Activated naive CD8-positive, alpha-beta T cell (primary cell): ENCODE measurements around the gene LMAN2L.
"Not testable (repeated sequence)": the region's sequence is repeated elsewhere in the genome, so short reads cannot be mapped to it uniquely, and the experiment has no call there.

Source experiments
- H3K27ac Mint-ChIP-seq: one replicate; pipeline ENCODE4 v1.8.0; 2021; ENCODE audit warnings: mixed read lengths
- H3K27me3 Mint-ChIP-seq: one replicate; pipeline ENCODE4 v1.8.0; 2021; ENCODE audit warnings: mixed read lengths
- H3K36me3 Mint-ChIP-seq: one replicate; pipeline ENCODE4 v1.8.0; 2021; ENCODE audit warnings: mixed read lengths
- H3K4me1 Mint-ChIP-seq: one replicate; pipeline ENCODE4 v1.8.0; 2021; ENCODE audit warnings: low read depth, mixed read lengths
- H3K4me3 Mint-ChIP-seq: one replicate; pipeline ENCODE4 v1.8.0; 2021; ENCODE audit warnings: mild to moderate bottlenecking, mixed read lengths
- H3K9me3 Mint-ChIP-seq: one replicate; pipeline ENCODE4 v1.8.0; 2021; ENCODE audit warnings: low read depth, mixed read lengths

LMAN2L gene

DNA sequence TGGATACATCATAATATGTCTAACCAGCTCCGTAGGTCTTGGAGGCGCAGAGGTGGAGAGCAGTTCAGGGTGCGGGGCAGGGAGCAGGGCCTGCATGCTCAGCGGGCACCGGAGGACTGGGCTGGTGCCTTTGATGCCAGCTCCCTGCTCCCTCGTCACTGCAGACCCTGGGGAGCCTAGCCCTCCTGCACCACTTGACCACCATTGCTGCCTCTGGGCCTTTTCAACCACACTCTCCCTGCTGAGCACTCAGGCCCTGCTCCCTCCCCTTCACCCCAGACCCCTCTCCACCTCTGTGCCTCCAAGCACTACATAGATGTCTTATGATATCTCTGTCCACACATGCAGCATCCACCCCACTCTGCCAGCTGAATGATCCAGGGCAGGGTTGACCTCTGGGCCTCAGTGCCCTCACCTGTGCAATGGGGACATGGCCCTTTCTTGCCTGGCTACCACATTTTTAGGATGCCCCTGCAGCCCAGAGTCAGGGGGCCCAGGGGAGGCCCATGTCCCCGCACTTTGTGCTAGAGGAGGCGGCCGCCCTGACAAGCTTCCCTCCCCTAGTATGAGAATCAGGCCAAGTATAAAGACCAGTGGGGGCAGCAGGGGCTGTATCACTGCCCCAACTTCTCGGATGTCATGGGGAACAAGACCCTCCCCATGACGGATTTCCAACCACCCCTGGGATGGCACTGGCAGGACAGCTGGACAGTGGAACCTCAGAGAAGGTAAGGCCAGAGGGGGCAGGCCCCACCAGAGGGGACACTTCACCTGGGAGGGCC, 51.0 kb downstream of the LMAN2L start:
- H3K9me3 Mint-ChIP-seq: no peaks in the 10 kb centered on the region
- no peaks in the 10 kb centered on the region for H3K4me1 Mint-ChIP-seq
- no peaks in the 10 kb centered on the region for H3K36me3 Mint-ChIP-seq
- H3K4me3 Mint-ChIP-seq: no peak overlapping the region
- no peaks in the 10 kb centered on the region for H3K27me3 Mint-ChIP-seq
- no peak overlapping the region for H3K27ac Mint-ChIP-seq

DNA sequence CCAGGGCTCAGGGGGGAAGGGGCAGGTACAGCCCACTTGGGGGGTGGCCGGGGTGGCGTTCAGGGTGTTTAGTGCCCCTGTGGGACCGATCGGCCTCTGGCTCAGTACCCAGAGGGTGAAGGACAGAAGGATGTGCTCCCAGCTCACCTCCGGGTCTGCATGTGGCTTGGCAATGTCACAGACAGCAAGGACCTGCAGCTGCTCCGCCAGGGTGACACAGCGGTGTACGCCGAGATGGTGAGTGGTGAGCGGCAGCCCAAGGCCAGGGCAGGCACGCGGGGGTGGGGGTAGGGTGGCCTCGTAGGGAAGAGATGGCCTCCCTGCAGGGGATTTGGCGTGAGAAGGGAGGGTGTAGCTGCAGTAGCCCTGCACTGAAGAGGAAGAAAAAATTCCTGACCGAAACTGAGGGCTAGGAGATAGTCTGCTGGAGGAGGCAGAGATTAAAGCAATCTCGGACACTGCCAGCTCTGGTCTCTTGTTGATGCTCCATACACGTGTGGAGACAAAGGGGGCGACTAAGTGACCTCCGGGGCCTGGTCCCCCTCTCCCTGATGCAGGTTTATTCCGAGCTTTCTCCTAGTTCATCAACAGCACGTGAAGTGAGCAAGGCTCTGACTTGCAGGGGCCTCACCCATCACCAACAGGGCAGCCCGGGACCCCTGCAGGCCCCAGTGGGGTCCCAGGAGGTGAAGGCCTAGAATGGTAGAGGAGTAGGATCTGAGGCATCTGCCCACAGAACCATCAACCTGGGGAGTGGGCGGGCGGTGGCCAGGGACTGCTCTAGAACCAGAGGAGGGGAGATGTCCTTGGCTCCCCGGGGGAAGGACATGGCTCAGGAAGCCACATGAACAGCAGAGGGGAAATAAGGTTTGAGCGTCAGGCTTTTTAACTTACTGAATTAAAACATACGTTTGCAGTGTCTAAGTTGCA, 51.9 kb downstream of the LMAN2L start:
- Mint-ChIP-seq H3K9me3 (no peaks in the 10 kb centered on the region), H3K4me1 (no peaks in the 10 kb centered on the region), H3K27ac (no peak overlapping the region), H3K4me3 (no peak overlapping the region), H3K27me3 (no peaks in the 10 kb centered on the region), H3K36me3 (no peaks in the 10 kb centered on the region)

DNA sequence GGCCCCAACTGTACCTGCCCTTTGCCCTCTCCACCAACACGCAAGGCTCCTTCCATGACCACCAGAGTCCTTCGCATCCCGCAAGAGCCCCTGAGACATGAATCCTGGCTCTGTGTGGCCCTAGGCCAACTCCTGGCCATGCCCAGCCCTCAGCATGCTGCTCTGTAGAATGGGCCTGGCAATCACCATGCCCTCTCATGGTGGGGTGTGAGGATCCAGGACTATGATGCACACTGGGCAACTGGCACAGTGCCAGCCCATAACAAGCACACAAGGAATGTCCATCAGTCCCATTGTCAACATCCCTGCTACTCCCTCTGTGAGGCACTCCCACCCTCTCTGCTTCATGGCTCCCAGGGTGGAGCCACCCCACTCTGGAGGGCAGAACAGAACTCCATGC, 52.6 kb downstream of the LMAN2L start:
- Mint-ChIP-seq H3K4me3 (no peak overlapping the region), H3K27me3 (no peaks in the 10 kb centered on the region), H3K4me1 (no peaks in the 10 kb centered on the region), H3K9me3 (no peaks in the 10 kb centered on the region), H3K27ac (no peak overlapping the region), H3K36me3 (no peaks in the 10 kb centered on the region)

DNA sequence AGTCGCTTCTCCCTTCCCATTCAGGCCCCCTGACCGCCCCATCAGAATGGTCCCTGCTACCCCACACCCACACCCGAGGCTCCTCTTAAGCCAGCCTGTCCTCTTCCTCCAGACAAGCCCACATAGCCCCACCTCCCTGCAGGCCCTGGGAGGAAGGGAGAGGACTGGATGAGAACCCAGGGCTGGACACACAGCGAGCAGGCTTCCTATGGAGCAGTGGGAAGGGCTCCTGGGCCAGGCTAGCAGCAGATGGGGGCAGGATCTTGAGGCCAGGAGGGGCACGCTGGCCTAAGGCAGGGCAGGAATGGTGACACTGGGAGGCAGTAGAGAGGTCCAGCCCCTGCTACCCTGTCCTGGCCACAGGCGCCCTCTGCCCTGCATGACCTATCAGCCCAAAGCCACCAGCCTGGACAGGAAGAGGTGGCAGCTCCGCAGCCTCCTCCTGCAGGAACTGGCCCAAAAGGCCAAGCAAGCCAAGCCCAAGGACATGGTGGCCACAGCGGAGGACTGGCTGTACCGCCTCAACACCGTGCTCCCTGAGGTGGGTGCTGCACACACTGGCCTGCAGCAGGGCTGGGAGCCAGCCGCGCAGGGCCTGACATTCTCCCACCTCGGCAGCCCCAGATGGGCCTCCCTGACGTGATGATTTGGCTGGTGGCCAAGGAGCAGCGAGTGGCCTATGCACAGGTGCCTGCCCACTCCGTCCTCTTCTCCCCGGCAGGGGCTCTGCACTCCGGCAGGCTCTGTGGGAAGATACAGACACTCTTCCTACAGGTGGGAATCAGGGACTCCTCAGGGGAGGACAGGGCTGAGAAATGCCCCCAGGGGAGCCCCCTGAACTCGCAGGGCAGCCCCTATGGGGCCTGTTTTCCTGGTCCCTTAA, 54.0 kb downstream of the LMAN2L start:
- no peaks in the 10 kb centered on the region for H3K36me3 Mint-ChIP-seq
- no peaks in the 10 kb centered on the region for H3K27me3 Mint-ChIP-seq
- H3K27ac Mint-ChIP-seq: no peak overlapping the region
- H3K4me1 Mint-ChIP-seq: no peaks in the 10 kb centered on the region
- no peaks in the 10 kb centered on the region for H3K9me3 Mint-ChIP-seq
- H3K4me3 Mint-ChIP-seq: no peak overlapping the region

DNA sequence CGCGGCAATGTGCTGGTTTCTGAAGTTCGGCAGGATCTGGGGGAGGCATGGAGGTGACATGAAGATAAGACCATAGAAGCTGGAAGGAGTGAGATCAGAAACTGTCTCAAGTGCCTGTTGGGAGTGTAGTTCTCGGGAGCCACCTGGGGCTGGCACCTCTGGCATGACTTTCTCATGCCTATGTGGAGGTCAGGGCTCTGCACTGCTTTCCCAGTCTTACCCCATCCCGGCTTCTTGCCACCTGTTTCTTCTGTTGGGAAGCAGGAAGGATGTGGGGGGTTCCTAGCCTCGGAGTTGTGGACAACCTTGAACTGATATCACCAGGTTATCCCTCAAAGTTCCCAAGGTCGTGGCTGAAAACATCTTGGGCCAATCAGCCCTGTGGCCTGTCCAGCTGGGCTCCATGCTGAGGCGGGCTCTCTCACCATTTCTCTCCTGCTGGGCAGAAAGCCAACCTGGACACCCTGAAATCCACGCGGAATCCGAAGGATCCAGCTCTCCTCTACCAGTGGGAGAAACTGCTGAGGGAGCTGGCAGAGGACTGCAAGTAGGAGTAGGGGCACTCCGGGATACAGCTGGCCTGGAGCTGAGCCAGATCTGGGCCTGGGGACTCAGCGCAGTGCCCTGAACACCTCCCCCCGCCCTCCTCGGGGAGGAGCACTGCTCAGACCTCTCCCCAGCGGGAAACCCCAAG, 54.8 kb downstream of the LMAN2L start:
- Mint-ChIP-seq H3K27ac (no peak overlapping the region), H3K4me3 (no peak overlapping the region), H3K4me1 (no peaks in the 10 kb centered on the region), H3K36me3 (no peaks in the 10 kb centered on the region), H3K9me3 (no peaks in the 10 kb centered on the region), H3K27me3 (no peaks in the 10 kb centered on the region)

DNA sequence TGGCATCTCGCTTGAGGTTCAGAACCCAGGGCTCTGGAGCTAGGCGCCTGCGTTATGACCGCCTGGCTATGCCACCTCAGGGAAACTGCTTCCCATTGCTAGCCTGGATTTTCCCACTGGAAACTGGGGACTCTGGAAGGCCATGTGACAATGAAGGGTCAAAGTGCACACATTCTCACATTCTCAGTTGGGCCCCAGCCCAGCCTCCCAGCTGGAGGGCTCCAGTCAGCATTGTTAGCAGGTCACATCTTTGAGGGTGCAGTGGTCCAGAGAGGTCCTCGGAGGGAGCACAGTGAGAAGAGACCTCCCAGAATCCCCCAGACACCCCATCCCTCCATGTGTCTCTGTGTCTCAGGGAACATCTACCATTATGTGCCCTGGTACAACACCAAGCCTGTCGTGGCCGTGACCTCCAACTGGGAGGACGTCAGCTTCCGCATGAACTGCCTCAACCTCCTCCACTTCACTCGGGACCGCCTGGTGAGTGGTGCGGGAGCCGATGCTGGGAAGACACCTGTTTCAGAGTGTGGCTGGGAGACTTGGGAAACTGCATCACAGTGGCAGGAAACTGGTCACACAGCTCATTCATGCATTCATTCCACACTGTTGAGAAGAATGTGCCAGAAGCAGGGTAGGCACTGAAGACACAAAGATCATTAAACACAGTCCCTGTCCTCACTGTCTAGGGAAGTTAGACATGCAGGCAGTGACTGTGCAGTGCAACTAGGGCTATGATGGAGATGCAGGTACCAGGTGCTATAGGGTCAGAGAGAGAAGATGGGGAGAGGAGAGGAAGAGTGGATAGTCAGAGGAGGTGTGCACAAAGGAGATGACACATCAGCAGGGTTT, 55.7 kb downstream of the LMAN2L start:
- no peak overlapping the region for H3K4me3 Mint-ChIP-seq
- no peaks in the 10 kb centered on the region for H3K36me3 Mint-ChIP-seq
- H3K27me3 Mint-ChIP-seq: no peaks in the 10 kb centered on the region
- no peaks in the 10 kb centered on the region for H3K4me1 Mint-ChIP-seq
- H3K27ac Mint-ChIP-seq: no peak overlapping the region
- H3K9me3 Mint-ChIP-seq: no peaks in the 10 kb centered on the region

DNA sequence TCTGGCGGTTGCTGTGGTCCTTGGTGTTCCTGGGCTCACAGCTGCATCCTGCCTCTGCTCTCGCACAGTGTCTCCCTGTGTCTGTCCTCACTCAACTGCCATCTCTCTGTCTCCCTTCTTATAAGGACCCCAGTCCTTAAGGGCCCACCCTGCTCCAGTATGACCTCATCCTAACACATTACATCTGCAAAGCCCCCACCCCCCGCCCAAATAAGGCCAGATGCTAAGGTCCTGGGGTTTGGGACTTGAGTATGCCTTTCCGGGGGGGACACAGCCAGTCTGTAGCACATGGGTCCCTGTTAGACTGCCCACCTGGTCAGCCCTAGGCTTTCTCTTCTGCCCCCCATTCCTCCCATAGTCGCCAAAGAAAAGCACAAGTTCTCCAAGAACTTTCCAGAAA, 56.6 kb downstream of the LMAN2L start:
- Mint-ChIP-seq H3K27ac (no peak overlapping the region), H3K4me1 (no peaks in the 10 kb centered on the region), H3K9me3 (no peaks in the 10 kb centered on the region), H3K36me3 (no peaks in the 10 kb centered on the region), H3K27me3 (no peaks in the 10 kb centered on the region), H3K4me3 (no peak overlapping the region)

DNA sequence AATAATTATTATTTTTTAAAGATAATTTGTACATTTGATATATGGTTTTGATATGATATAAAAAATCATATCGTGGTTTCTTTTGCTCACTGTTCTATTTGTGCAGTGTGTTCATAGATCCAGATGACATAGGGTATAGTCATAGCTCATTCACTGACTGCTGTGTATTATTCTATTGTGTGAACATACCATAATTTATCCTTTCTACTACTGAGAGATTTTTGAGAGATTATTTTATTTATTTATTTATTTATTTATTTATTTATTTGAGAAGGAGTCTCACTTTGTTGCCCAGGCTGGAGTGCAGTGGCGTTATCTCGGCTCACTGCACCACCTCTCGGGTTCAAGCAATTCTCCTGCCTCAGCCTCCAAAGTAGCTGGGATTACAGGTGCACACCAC, 58.3 kb downstream of the LMAN2L start:
- no peak overlapping the region for H3K27ac Mint-ChIP-seq
- H3K27me3 Mint-ChIP-seq: no peaks in the 10 kb centered on the region
- no peak overlapping the region for H3K4me3 Mint-ChIP-seq
- no peaks in the 10 kb centered on the region for H3K4me1 Mint-ChIP-seq
- no peaks in the 10 kb centered on the region for H3K9me3 Mint-ChIP-seq
- no peaks in the 10 kb centered on the region for H3K36me3 Mint-ChIP-seq

DNA sequence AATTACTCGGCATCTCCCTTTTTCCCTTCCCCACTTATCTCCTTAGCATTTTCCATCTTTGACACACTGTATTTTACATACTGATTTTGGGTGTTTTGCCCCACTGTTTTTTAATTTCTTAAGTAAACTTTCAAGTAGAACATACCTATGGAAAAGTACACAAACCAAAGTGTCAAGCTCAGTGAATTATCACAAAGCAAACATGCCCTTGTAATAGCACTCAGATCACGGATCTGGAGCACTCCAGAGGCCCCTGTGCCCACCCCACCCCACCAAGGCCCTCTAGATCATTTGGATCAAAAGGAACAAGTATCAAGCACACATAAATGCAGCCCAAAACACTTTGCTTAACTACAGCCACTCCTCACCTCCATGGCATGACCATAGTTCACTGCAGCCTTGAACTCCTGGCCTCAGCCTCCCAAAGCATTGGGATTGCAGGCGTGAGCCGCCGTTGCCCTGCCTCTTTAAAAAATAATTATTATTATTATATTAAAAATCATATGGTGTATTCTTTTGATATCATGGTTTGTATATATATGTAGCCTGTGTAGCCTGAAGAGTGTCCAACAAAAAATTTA, 59.2 kb downstream of the LMAN2L start:
- Mint-ChIP-seq H3K4me1 (no peaks in the 10 kb centered on the region), H3K27ac (no peak overlapping the region), H3K36me3 (no peaks in the 10 kb centered on the region), H3K27me3 (no peaks in the 10 kb centered on the region), H3K4me3 (no peak overlapping the region), H3K9me3 (no peaks in the 10 kb centered on the region)

DNA sequence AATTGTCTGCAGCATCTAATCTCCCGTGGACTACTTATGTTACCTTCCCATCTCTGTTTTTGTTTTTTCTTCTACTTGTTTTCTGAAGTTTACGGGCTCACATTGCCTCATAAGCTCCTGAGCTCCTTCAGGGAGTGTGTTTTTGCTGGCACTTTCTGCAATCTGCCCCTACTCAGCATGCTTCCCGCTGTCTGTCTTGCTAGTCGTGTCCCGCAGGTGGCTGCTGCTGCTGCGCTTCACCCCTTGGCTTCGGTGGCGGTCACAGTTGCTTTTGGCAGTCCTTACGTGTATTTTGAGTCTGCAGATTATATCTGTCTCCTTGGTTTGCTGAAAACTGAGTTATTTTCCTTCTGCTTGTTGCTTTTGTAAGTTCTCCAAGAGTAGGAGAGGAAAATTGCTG, 60.0 kb downstream of the LMAN2L start:
- Mint-ChIP-seq H3K4me3 (no peak overlapping the region), H3K27me3 (no peaks in the 10 kb centered on the region), H3K4me1 (no peaks in the 10 kb centered on the region), H3K27ac (no peak overlapping the region), H3K9me3 (no peaks in the 10 kb centered on the region), H3K36me3 (no peaks in the 10 kb centered on the region)

DNA sequence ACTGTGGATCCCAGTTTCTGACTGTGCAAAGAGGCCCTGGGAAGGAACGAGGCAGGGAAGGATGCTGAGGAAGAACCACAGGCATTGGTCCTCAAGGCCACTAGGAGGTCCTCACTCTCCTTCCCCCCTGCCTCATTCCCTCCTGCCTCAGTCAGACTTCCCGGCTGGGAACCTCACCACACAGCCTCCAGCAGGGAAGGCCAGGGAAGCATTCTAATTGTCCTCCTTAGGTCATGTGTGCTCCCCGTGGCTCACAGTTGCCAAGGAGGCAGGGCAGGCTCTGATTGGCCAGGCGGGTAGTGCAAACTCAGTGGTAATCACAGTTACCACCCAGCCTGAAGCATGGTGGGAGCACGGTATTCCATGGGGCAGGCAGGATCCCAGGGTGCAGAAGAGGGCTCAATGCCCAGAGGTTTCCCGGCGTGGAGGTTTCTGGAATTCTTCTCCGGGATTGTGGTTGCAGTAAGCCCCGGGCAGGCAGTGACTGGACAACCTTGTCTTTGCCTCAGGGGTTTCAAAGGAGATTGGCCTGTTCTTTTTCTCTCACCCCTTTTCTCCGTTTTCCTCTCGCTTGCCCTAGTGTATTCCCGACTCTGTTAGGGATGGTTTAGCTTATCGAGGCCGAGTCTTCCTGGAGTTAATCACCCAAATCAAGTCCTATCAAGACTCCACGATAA, 70.2 kb downstream of the LMAN2L start:
- Mint-ChIP-seq H3K9me3 (no peaks in the 10 kb centered on the region), H3K4me3 (no peak overlapping the region), H3K27me3 (no peaks in the 10 kb centered on the region), H3K36me3 (no peaks in the 10 kb centered on the region), H3K27ac (no peak overlapping the region), H3K4me1 (no peaks in the 10 kb centered on the region)

DNA sequence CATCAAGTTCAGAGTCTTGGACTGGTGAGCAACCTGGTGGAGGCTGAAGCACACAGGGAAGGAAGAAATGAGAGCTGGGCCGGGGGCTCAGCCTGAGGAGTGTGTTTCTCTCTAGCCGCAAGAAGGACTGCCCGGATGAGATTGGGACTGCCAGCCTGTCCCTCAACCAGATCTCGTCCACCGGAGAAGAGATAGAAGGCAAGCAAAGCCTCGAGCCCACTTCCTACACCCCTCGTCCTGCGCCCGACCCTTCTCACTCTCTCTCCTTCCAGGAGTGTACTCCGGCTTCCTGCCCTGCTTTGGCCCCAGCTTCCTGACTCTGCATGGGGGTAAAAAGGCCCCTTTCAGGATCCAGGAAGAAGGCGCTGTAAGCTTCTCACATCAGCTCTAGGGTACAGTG, 71.1 kb downstream of the LMAN2L start:
- Mint-ChIP-seq H3K4me3 (no peak overlapping the region), H3K9me3 (peaks cover 3% of the 10 kb centered on the region), H3K36me3 (no peaks in the 10 kb centered on the region), H3K27ac (no peak overlapping the region), H3K4me1 (no peaks in the 10 kb centered on the region), H3K27me3 (no peaks in the 10 kb centered on the region)

DNA sequence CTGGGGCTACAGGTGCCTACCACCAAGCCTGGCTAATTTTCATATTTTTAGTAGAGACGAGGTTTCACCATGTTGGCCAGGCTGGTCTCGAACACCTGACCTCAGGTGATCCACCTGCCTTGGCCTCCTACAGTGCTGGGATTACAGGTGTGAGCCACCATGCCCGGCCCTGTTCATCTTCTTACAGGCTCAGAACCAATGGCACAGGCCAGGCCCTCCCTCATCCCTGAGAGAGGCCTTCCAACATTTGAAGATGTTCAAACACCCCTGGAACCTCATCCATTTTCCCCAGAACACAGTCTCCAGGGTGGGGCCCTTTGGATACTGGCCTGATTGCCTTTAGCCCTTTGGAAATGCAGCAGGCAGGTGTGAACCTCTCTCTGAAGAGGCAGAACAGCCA, 74.1 kb downstream of the LMAN2L start:
- H3K4me1 Mint-ChIP-seq, H3K27me3 Mint-ChIP-seq, H3K27ac Mint-ChIP-seq, H3K4me3 Mint-ChIP-seq, H3K9me3 Mint-ChIP-seq, H3K36me3 Mint-ChIP-seq: not testable (repeated sequence)
